Measurements from ENCODE around the gene MED26.
A peak's percentile ranks its signal among the peaks of the same experiment; 100 is the strongest.

MED26 gene

DNA sequence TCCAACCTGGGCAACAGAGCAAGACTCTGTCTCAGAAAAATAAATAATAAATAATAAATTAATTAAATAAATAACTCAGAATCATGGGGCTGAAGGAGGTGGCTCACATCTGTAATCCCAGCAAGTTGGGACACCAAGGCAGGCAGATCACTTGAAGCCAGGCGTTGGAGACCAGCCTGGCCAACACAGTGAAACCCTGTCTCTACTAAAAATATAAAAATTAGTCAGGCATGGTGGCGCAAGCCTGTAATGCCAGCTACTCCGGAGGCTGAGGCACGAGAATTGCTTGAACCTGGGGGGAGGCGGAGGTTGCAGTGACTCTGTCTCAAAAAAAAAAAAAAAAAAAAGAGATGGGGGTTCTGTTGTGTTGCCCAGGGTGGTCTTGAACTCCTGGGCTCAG is 40.2 kb upstream of the MED26 start:
- no peak for DNase-seq (ENCODE audit: extremely low read depth, low read depth)
- TF ChIP-seq, protein P1, sequence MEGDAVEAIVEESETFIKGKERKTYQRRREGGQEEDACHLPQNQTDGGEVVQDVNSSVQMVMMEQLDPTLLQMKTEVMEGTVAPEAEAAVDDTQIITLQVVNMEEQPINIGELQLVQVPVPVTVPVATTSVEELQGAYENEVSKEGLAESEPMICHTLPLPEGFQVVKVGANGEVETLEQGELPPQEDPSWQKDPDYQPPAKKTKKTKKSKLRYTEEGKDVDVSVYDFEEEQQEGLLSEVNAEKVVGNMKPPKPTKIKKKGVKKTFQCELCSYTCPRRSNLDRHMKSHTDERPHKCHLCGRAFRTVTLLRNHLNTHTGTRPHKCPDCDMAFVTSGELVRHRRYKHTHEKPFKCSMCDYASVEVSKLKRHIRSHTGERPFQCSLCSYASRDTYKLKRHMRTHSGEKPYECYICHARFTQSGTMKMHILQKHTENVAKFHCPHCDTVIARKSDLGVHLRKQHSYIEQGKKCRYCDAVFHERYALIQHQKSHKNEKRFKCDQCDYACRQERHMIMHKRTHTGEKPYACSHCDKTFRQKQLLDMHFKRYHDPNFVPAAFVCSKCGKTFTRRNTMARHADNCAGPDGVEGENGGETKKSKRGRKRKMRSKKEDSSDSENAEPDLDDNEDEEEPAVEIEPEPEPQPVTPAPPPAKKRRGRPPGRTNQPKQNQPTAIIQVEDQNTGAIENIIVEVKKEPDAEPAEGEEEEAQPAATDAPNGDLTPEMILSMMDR (IDR thresholded peaks at IDR 0.05; ENCODE audit: low read depth, low read length, missing control alignments) = no peak
- no peak overlapping the region for H3K4me3 ChIP-seq (replicated peaks; ENCODE audit: low read depth, low read length)

DNA sequence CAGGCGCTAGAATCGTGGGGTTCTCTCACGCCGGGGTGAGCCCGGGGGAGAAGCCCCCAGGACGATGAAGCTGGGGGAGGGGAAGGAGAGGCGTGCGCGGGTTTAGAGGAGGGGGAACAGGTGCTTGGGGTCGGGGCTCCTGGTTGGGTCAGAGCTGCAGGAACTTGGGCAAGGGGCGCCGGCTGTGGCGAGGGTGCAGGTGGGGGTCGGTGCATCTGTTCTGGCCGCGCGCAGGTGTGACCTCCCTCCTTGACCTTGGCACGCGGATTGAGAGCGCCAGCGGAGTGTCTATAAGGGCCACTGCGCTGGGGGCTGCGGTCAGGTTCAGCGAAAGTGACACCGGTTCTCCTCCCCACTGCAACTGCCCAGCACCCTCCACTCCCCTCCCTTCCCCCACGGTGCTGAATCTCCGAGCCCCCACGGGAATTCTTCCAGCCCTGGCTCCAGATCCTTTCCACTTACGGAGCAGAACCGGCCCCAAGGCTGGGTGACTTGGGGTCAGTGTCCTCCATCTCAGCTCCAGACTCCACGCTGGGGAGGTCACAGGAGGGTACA is 33.6 kb upstream of the MED26 start:
- H3K4me3 ChIP-seq (replicated peaks; ENCODE audit: low read depth, low read length) = peak overlapping the region; percentile 86
- TF ChIP-seq, protein P1 (IDR thresholded peaks at IDR 0.05; ENCODE audit: low read depth, low read length, missing control alignments) = no peak
- DNase-seq (ENCODE audit: extremely low read depth, low read depth) = no peak

DNA sequence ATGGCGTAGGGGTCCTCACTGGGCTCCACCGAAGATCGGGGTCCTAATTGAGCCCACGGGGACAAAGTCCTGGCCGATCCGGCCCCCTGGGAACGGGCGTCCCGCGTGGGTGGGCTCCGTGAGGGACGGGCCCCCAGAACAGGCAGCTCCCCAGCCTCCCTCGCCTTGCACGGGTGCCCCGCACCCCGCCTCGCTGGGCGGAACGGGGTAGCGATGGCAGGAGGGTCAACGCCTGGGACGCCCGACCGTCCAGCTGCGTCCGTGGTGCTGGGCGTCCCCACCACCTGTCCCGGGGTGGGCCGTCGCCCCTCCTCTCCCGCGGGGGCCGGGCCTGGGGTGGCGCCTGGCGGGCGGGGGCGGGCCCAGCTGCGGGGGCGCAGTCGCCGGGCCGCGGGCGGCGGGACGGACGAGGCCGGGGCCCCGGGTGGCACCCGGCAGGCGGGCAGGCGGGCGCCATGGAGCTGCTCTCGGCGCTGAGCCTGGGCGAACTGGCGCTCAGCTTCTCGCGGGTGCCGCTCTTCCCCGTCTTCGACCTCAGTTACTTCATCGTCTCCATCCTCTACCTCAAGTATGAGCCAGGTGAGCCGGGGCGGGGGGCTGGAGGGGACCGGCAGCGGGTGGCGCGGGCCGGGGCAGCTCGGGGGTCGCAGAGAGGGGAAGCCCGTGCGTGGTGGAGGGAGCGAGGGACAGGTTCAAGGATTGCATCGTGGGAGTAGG is 32.9 kb upstream of the MED26 start, which contains the start of gene TMEM38A:
TSS of gene TMEM38A (plus strand) at position 377 of the 717 bp plus-strand sequence. CDS start at position 456, 79 bp downstream.
- peak within 1 kb of the TSS; percentile 86 for H3K4me3 ChIP-seq (replicated peaks; ENCODE audit: low read depth, low read length)
- no peak for DNase-seq (ENCODE audit: extremely low read depth, low read depth)
- TF ChIP-seq, protein P1 (IDR thresholded peaks at IDR 0.05; ENCODE audit: low read depth, low read length, missing control alignments) = no peak

DNA sequence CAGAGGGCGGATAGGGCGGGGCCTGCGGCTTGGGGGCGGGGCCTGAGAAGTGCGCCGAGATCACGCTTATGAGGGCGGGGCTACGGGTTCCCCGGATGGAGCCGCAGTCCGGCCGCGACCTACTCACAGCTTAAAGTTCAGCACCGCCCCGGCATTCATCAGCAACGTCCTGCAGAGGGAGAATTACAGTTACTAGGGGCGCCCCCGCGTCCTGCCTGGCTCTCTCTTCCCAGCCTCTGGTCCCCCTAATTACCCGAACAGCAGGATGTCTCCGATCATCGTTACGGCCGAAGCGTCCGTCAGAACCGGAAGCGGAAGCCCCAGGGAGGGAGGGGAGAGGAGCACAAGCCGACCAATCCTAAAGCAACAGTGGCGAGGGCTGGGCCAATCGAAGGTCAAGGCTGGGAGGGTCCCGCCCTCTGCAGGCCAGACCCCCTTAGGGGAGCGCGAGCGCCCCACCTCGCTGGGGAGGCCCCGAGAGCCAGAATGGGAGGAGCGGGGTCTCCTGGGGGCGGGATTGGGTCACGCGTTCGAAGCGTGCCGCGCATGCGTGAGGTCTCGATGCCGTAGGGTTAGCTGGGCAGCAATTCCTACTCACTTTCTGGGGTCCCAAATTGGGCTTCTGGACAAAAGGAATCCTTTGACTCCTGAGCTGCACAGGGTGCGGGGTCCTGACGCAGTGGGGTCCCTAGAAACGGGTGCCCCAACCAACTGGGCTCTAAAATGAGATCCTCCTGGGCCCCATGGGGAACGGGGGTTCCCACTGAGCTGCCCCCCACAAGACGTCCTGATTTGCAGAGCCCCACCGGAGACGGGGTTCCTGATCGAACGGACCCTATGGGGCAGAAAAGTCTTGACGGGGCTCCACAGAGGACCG is 32.1 kb upstream of the MED26 start, which contains the start of gene SMIM7:
TSS of gene SMIM7 (minus strand) at position 313 of the 877 bp plus-strand sequence. CDS start at position 279, 34 bp downstream.
- peak; percentile 97 for DNase-seq (ENCODE audit: extremely low read depth, low read depth)
- peak within 1 kb of the TSS; percentile 86 for H3K4me3 ChIP-seq (replicated peaks; ENCODE audit: low read depth, low read length)
- TF ChIP-seq, protein P1 (IDR thresholded peaks at IDR 0.05; ENCODE audit: low read depth, low read length, missing control alignments) = no peak

DNA sequence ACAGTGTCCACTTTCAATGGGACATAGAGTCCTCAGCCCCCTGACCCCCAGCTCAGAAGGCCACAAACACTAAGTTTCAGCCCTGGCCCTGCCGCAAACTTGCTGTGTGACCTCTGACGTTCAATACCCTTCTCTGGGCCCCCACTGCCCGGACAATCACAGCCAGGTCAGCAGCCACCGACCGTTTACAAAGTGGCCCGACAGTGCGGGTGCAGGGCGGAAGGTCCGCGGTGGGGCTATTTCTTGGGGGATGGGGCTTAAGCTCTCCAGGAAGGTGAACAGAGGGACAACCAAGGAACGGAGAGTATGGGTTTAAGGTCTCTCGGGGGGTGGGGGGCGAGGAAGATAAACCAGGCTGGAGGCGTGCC is 31.4 kb upstream of the MED26 start:
- TF ChIP-seq, protein P1 (IDR thresholded peaks at IDR 0.05; ENCODE audit: low read depth, low read length, missing control alignments) = no peak
- DNase-seq (ENCODE audit: extremely low read depth, low read depth) = no peak
- peak overlapping the region; percentile 86 for H3K4me3 ChIP-seq (replicated peaks; ENCODE audit: low read depth, low read length)

DNA sequence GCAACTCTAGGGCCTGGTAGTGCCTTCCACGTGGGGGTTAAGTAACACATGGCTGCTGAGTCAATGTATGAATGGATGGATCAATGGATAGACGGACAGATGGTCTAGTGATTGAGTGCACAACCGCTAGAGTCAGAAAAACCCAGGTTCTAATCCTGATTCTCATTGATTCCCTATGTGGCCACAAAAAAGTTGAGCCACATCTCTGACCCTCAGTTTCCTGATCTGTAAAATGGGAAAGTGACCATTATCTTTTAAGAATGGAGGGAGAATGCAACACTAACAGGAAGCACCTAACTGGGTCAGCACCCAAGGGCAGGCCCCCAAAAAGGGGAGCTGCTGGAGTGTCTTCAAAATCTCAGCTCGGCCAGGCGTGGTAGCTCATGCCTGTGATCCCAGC is 29.4 kb upstream of the MED26 start:
- H3K4me3 ChIP-seq (replicated peaks; ENCODE audit: low read depth, low read length) = no peak overlapping the region
- no peak for DNase-seq (ENCODE audit: extremely low read depth, low read depth)
- TF ChIP-seq, protein P1 (IDR thresholded peaks at IDR 0.05; ENCODE audit: low read depth, low read length, missing control alignments) = no peak

All from HFF-Myc (cell line).